B cell (primary cell): Measurements from ENCODE around the gene IVNS1ABP. TPM values are rescaled to one million over a fixed set of nuclear protein-coding genes. Genes with fewer than 3 reads are reported as not detected.
A peak's percentile ranks its signal among the peaks of the same experiment; 100 is the strongest.

ENCODE experiments used
- ATAC-seq: fragments of 200-7000 bp; cut with Tn5 transposase; one replicate; pipeline ENCODE4 v1.10.0; 2021; ENCODE audit warnings: low read depth, mild to moderate bottlenecking, moderate number of reproducible peaks, moderate library complexity
- CTCF ChIA-PET: fragments of 350-600 bp; sonication (Branson Sonifier 250); formaldehyde crosslinking; loops from one replicate; lab custom pipeline; 2021; ENCODE audit warnings: antibody characterized with exemption, inconsistent platforms; lab: Charles Lee
- POLR2A ChIA-PET: fragments of 350-600 bp; sonication (Branson Sonifier 250); formaldehyde crosslinking; loops from one replicate; lab custom pipeline; 2021; ENCODE audit warnings: antibody characterized with exemption; lab: Charles Lee
- DNase-seq: peaks from one replicate; pipeline ENCODE4 v3.0.0; 2013
- H2AFZ ChIP-seq: 2 replicates; pipeline ENCODE4 v1.6.1; 2012; ENCODE audit warnings: mild to moderate bottlenecking, low read depth, low read length; ENCODE audit not compliant: insufficient read depth, poor library complexity, severe bottlenecking
- H3K27ac ChIP-seq, 2 donors: 1 replicate in 1 of 2; 2 replicates in 1 of 2; pipeline ENCODE4 v1.5.1; 2012 to 2013; ENCODE audit warnings: low read length in 2 of 2, mild to moderate bottlenecking in 2 of 2, moderate library complexity in 1 of 2
- H3K27me3 ChIP-seq, 4 experiments: fragments of 200-600 bp in 1 of 4; sonication (generic) in 1 of 4; replicated peaks in 1 of 4; 1 replicate in 2 of 4; 2 replicates in 2 of 4; pipeline versions ENCODE4 v1.6.1 to v1.7.0; 2013 to 2016; ENCODE audit warnings: low read length in 3 of 4, mild to moderate bottlenecking in 2 of 4, mixed read lengths in 1 of 4, moderate library complexity in 1 of 4; ENCODE audit not compliant: insufficient read depth in 4 of 4, control insufficient read depth in 3 of 4; ENCODE audit errors: control extremely low read depth in 1 of 4
- H3K36me3 ChIP-seq, 2 experiments: replicated peaks in 1 of 2; 1 replicate in 1 of 2; 2 replicates in 1 of 2; pipeline versions ENCODE4 v1.6.1 to v1.7.1; 2013; ENCODE audit warnings: low read length in 1 of 2; ENCODE audit not compliant: insufficient read depth in 2 of 2, control insufficient read depth in 1 of 2; ENCODE audit errors: control extremely low read depth in 1 of 2, extremely low read depth in 1 of 2
- H3K4me1 ChIP-seq, 2 donors: fragments of 200-600 bp in 1 of 2; sonication (generic) in 1 of 2; 1 replicate in 1 of 2; 2 replicates in 1 of 2; pipeline versions ENCODE4 v1.5.1 to v1.6.1; 2013 to 2017; ENCODE audit warnings: low read length in 2 of 2; ENCODE audit not compliant: control insufficient read depth in 2 of 2, insufficient read depth in 2 of 2
- H3K4me2 ChIP-seq: replicated peaks from 2 replicates; pipeline ENCODE3; 2012; ENCODE audit warnings: mild to moderate bottlenecking, low read depth, low read length; ENCODE audit not compliant: poor library complexity, severe bottlenecking
- H3K4me3 ChIP-seq, 5 experiments: fragments of 200-600 bp in 1 of 5; sonication (generic) in 1 of 5; 1 replicate in 3 of 5; 2 replicates in 2 of 5; pipeline versions ENCODE4 v1.5.1 to v1.7.0; 2011 to 2016; ENCODE audit warnings: low read length in 4 of 5, mild to moderate bottlenecking in 4 of 5, low read depth in 2 of 5, control low read depth in 1 of 5, moderate library complexity in 1 of 5; ENCODE audit not compliant: insufficient read depth in 1 of 5; ENCODE audit errors: control extremely low read depth in 1 of 5, extremely low read depth in 1 of 5
- H3K79me2 ChIP-seq: fragments of 200-600 bp; sonication (generic); one replicate; pipeline ENCODE4 v1.6.0; 2016; ENCODE audit warnings: low read length; ENCODE audit not compliant: control insufficient read depth, insufficient read depth
- H3K9ac ChIP-seq: fragments of 200-600 bp; sonication (generic); 2 replicates; pipeline ENCODE4 v1.6.1; 2017; ENCODE audit warnings: mild to moderate bottlenecking, low read length, moderate library complexity
- H3K9me3 ChIP-seq, 3 donors: one replicate each; pipeline versions ENCODE4 v1.6.1 to v1.7.1; 2013; ENCODE audit warnings: low read length in 2 of 3; ENCODE audit not compliant: control insufficient read depth in 2 of 3, insufficient read depth in 1 of 3; ENCODE audit errors: control extremely low read depth in 1 of 3
- H4K20me1 ChIP-seq: 2 replicates; pipeline ENCODE4 v1.6.0; 2012; ENCODE audit warnings: mild to moderate bottlenecking, low read length; ENCODE audit not compliant: insufficient read depth, control insufficient read depth, poor library complexity, severe bottlenecking
- H3K27ac Mint-ChIP-seq: one replicate; pipeline ENCODE4 v1.8.0; 2021; ENCODE audit warnings: mixed read lengths
- H3K27me3 Mint-ChIP-seq: one replicate; pipeline ENCODE4 v1.8.0; 2021; ENCODE audit warnings: mixed read lengths
- H3K4me1 Mint-ChIP-seq: one replicate; pipeline ENCODE4 v1.8.0; 2021; ENCODE audit warnings: mixed read lengths
- H3K4me3 Mint-ChIP-seq: one replicate; pipeline ENCODE4 v1.8.0; 2021; ENCODE audit warnings: mixed read lengths
- H3K9me3 Mint-ChIP-seq: one replicate; pipeline ENCODE4 v1.8.0; 2022; ENCODE audit warnings: mixed read lengths; ENCODE audit not compliant: insufficient read depth
- CTCF ChIP-seq: fragments of 200-600 bp; IDR thresholded peaks from one replicate; pipeline ENCODE4 v1.8.0; 2022; ENCODE audit warnings: antibody characterized with exemption, mild to moderate bottlenecking
- EZH2 ChIP-seq: IDR thresholded peaks from 2 replicates; pipeline ENCODE4 v1.6.1; 2012; ENCODE audit warnings: borderline replicate concordance, low read depth, mild to moderate bottlenecking, moderate library complexity, low read length; ENCODE audit not compliant: insufficient read depth, poor library complexity, severe bottlenecking
- WGBS: methylation state at CpG from one replicate; pipeline ENCODE4 v1.1.5; 2013; ENCODE audit warnings: missing lambda C conversion rate; ENCODE audit not compliant: insufficient coverage; 5-methylcytosine and 5-hydroxymethylcytosine counted together
- intact Hi-C: fragments of 100-400 bp; cut with micrococcal nuclease; formaldehyde crosslinking; loops from one replicate; pipeline ENCODE4 v1.10.0; 2022
- polyA plus RNA-seq: library from polyadenylated mRNA; depleted of rRNA; stranded (reverse); fragments of >200 nt; gene quantifications from 2 replicates; pipeline ENCODE4 v1.2.3, GENCODE V29; 2012
- total RNA-seq, 2 donors: library from RNA; stranded (reverse); fragments of 120-200 nt in 1 of 2; gene quantifications; 1 replicate in 1 of 2; 2 replicates in 1 of 2; pipeline versions ENCODE4 v1.2.3 to v1.2.4, GENCODE V29; 2013 to 2022

IVNS1ABP gene
- total and polyA plus RNA-seq, 2 donors (not counting 1 experiment from before 2014, with no cell fraction given): 42.9 to 87.0 TPM

DNA sequence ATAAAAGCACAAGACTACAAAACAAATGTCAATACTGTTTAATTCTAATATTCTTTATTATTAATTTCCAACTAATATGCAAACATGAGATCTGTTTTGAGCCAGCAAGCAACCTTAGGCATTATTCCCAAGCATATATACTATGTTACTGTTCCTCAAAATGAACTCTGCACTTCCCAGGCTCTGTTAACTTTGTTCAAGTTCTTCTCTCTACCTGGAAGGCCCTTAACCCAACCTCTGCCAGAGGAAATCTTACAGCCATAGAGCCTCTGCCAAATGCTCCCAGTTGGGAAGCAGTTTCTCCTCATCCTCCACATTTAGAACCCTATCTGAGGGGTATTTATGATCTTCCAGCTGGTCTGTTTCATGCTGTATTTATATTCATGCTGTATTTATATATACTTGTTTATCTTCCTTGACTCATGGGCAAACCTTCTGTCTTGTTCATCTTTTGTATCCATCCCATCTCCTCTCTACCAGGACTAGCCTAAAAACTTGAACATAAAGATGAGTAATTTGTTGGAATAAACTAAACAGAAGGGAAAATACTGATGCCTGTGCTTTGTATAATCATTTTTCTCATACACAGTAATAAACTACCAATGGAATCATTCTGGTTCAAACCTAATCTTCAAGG, 5.3 kb downstream of the IVNS1ABP start:
- Histone ChIP-seq H3K79me2 (peaks cover 59% of the 10 kb centered on the region), H3K27me3 (no peaks in the 10 kb centered on the region), H3K4me3 (no peak overlapping the region), H3K27ac (no peak overlapping the region), H3K9ac (no peak overlapping the region), H4K20me1 (peaks cover 56% of the 10 kb centered on the region), H2AFZ (no peak overlapping the region), H3K4me2 (peak overlapping the region; percentile 96), H3K9me3 (no peaks in the 10 kb centered on the region), H3K4me1 (peaks cover 26 to 43% of the 10 kb centered on the region in 2 donors), H3K36me3 (peaks cover 15 to 44% of the 10 kb centered on the region in 2 experiments)
- DNase-seq: no peak
- ChIA-PET CTCF (interaction anchor here (1.3 kb wide), 1 partner anchor 358 kb away, joined by 3 read pairs; no protein-coding TSS in a partner anchor), POLR2A (no interaction called here)
- no peak for ATAC-seq
- Mint-ChIP-seq H3K4me1 (peaks cover 48% of the 10 kb centered on the region), H3K4me3 (no peak overlapping the region), H3K27ac (no peak overlapping the region), H3K27me3 (no peaks in the 10 kb centered on the region), H3K9me3 (no peaks in the 10 kb centered on the region)
- intact Hi-C loops: loop anchor here (10.0 kb wide), 1 partner anchor 773 kb away; no protein-coding TSS in a partner anchor
- TF ChIP-seq EZH2 (no peak), CTCF (no peak)

- POLR2A ChIA-PET: no interaction called here
- Histone ChIP-seq H3K9ac (no peak overlapping the region), H3K4me2 (no peak overlapping the region), H3K27ac (no peak overlapping the region), H3K4me1 (peaks cover 16 to 30% of the 10 kb centered on the region in 2 donors), H3K36me3 (peaks cover 25 to 66% of the 10 kb centered on the region in 2 experiments), H4K20me1 (peaks cover 40% of the 10 kb centered on the region), H3K9me3 (no peaks in the 10 kb centered on the region), H2AFZ (no peak overlapping the region), H3K79me2 (peaks cover 38% of the 10 kb centered on the region), H3K27me3 (no peaks in the 10 kb centered on the region), H3K4me3 (no peak overlapping the region)
- ATAC-seq: no peak
- Mint-ChIP-seq H3K4me3 (no peak overlapping the region), H3K27ac (no peak overlapping the region), H3K9me3 (no peaks in the 10 kb centered on the region), H3K4me1 (peaks cover 32% of the 10 kb centered on the region), H3K27me3 (no peaks in the 10 kb centered on the region)
- no peak for TF ChIP-seq EZH2
- TF ChIP-seq CTCF: no peak
- intact Hi-C loops: no loop called here
- CTCF ChIA-PET: interaction anchor here (1.0 to 1.2 kb wide), 2 partner anchors 139 to 371 kb away, joined by 3 to 4 read pairs; no protein-coding TSS in a partner anchor
- WGBS: no CpG with 5 or more reads among the region's 2 CpGs
- DNase-seq: no peak
Measured at GRCh38 chr1:185309566-185309965, 7.5 kb downstream of the IVNS1ABP start.
